H9 (cell line): ENCODE data around the gene EPHA3. TPM values are rescaled to one million over a fixed set of nuclear protein-coding genes. Genes with fewer than 3 reads are reported as not detected.

ENCODE experiments used
- DNase-seq: peaks from one replicate; pipeline ENCODE4 v3.0.0-alpha.2; 2017
- H2AFZ ChIP-seq: one replicate; pipeline ENCODE4 v1.6.1; 2013; ENCODE audit warnings: mild to moderate bottlenecking, low read length, control low read depth, moderate library complexity
- H2AK5ac ChIP-seq: 2 replicates; pipeline ENCODE4 v1.6.1; 2013; ENCODE audit warnings: low read length, control low read depth, mixed read lengths; ENCODE audit not compliant: insufficient read length
- H2BK120ac ChIP-seq: one replicate; pipeline ENCODE4 v1.6.1; 2013; ENCODE audit warnings: low read depth, mild to moderate bottlenecking, low read length, control low read depth, inconsistent platforms; ENCODE audit not compliant: poor library complexity, severe bottlenecking
- H2BK12ac ChIP-seq: 2 replicates; pipeline ENCODE4 v1.6.1; 2013; ENCODE audit warnings: low read length, control low read depth, mixed read lengths, low read depth; ENCODE audit not compliant: insufficient read length
- H2BK15ac ChIP-seq: 2 replicates; pipeline ENCODE4 v1.6.1; 2013; ENCODE audit warnings: low read depth, low read length, control low read depth
- H2BK20ac ChIP-seq: one replicate; pipeline ENCODE4 v1.6.1; 2013; ENCODE audit warnings: low read depth, mild to moderate bottlenecking, low read length, control low read depth, inconsistent platforms; ENCODE audit not compliant: poor library complexity, severe bottlenecking
- H2BK5ac ChIP-seq: 2 replicates; pipeline ENCODE4 v1.6.1; 2013; ENCODE audit warnings: low read length, control low read depth, mixed read lengths; ENCODE audit not compliant: insufficient read length
- H3K14ac ChIP-seq: 2 replicates; pipeline ENCODE4 v1.6.1; 2013; ENCODE audit warnings: low read length, control low read depth; ENCODE audit not compliant: insufficient read depth
- H3K18ac ChIP-seq: 2 replicates; pipeline ENCODE4 v1.6.1; 2013; ENCODE audit warnings: low read depth, mild to moderate bottlenecking, mixed read lengths, low read length, control low read depth; ENCODE audit not compliant: insufficient read length
- H3K23ac ChIP-seq: 2 replicates; pipeline ENCODE4 v1.6.1; 2013; ENCODE audit warnings: low read length, control low read depth, mixed read lengths, low read depth; ENCODE audit not compliant: insufficient read length
- H3K23me2 ChIP-seq: 2 replicates; pipeline ENCODE4 v1.6.1; 2013; ENCODE audit warnings: low read depth, mild to moderate bottlenecking, mixed read lengths, low read length, control low read depth; ENCODE audit not compliant: insufficient read length, poor library complexity, severe bottlenecking
- H3K27ac ChIP-seq: 2 replicates; pipeline ENCODE4 v1.5.1; 2013; ENCODE audit warnings: low read length, control low read depth, mixed read lengths, low read depth; ENCODE audit not compliant: insufficient read length
- H3K27me3 ChIP-seq: 2 replicates; pipeline ENCODE4 v1.6.1; 2013; ENCODE audit warnings: low read length, control low read depth, inconsistent platforms; ENCODE audit not compliant: insufficient read depth
- H3K4ac ChIP-seq: 2 replicates; pipeline ENCODE4 v1.6.1; 2013; ENCODE audit warnings: low read depth, mild to moderate bottlenecking, control low read depth, inconsistent platforms, low read length, moderate library complexity
- H3K4me1 ChIP-seq: 2 replicates; pipeline ENCODE4 v1.6.1; 2013; ENCODE audit warnings: low read length, control low read depth, inconsistent platforms; ENCODE audit not compliant: insufficient read depth
- H3K4me2 ChIP-seq: 2 replicates; pipeline ENCODE4 v1.6.1; 2013; ENCODE audit warnings: low read length, control low read depth, mixed read lengths; ENCODE audit not compliant: insufficient read length, insufficient read depth
- H3K56ac ChIP-seq: 2 replicates; pipeline ENCODE4 v1.6.1; 2013; ENCODE audit warnings: low read depth, mild to moderate bottlenecking, mixed read lengths, low read length, control low read depth; ENCODE audit not compliant: insufficient read length
- H3K79me1 ChIP-seq: 2 replicates; pipeline ENCODE4 v1.6.1; 2013; ENCODE audit warnings: low read depth, mild to moderate bottlenecking, moderate library complexity, low read length, control low read depth, inconsistent platforms; ENCODE audit not compliant: insufficient read depth, poor library complexity, severe bottlenecking
- H3K79me2 ChIP-seq: 2 replicates; pipeline ENCODE4 v1.6.1; 2013; ENCODE audit warnings: low read length, control low read depth, inconsistent platforms; ENCODE audit not compliant: insufficient read depth
- H3K9ac ChIP-seq: 2 replicates; pipeline ENCODE4 v1.6.1; 2013; ENCODE audit warnings: low read length, control low read depth, mixed read lengths; ENCODE audit not compliant: insufficient read length; ENCODE audit errors: extremely low read depth
- H3K9me3 ChIP-seq: one replicate; pipeline ENCODE4 v1.6.1; 2013; ENCODE audit warnings: low read depth, low read length, inconsistent platforms; ENCODE audit not compliant: control insufficient read depth
- H3T11ph ChIP-seq: one replicate; pipeline ENCODE4 v1.6.1; 2013; ENCODE audit warnings: mild to moderate bottlenecking, low read length, control low read depth, inconsistent platforms
- H4K20me1 ChIP-seq: one replicate; pipeline ENCODE4 v1.6.1; 2013; ENCODE audit not compliant: control insufficient read depth, insufficient read length, insufficient read depth
- H4K5ac ChIP-seq: 2 replicates; pipeline ENCODE4 v1.6.1; 2013; ENCODE audit warnings: low read depth, mild to moderate bottlenecking, mixed read lengths, low read length, control low read depth; ENCODE audit not compliant: insufficient read length
- H4K8ac ChIP-seq: replicated peaks from 2 replicates; pipeline ENCODE4 v1.6.1; 2013; ENCODE audit warnings: low read length, control low read depth, mixed read lengths, low read depth; ENCODE audit not compliant: insufficient read length
- H4K91ac ChIP-seq: 2 replicates; pipeline ENCODE4 v1.6.1; 2013; ENCODE audit warnings: low read depth, mild to moderate bottlenecking, moderate library complexity, mixed read lengths, low read length, control low read depth; ENCODE audit not compliant: insufficient read length
- H3K27ac Mint-ChIP-seq, 3 experiments: 2 replicates in 2 of 3; 3 replicates in 1 of 3; pipeline ENCODE4 v1.8.0; 2020 to 2021; ENCODE audit warnings: mixed read lengths in 3 of 3, mild to moderate bottlenecking in 1 of 3, moderate library complexity in 1 of 3
- H3K27me3 Mint-ChIP-seq: 2 replicates; pipeline ENCODE4 v1.8.0; 2021; ENCODE audit warnings: low read depth, mild to moderate bottlenecking, moderate library complexity, mixed read lengths
- H3K36me3 Mint-ChIP-seq, 3 experiments: 2 replicates in 2 of 3; 3 replicates in 1 of 3; pipeline ENCODE4 v1.8.0; 2020 to 2021; ENCODE audit warnings: low read depth in 3 of 3, mixed read lengths in 3 of 3; ENCODE audit not compliant: insufficient read depth in 1 of 3
- H3K4me1 Mint-ChIP-seq, 2 experiments: 2 replicates each; pipeline ENCODE4 v1.8.0; 2020; ENCODE audit warnings: mixed read lengths in 2 of 2
- H3K4me3 Mint-ChIP-seq, 2 experiments: 2 replicates in 1 of 2; 3 replicates in 1 of 2; pipeline ENCODE4 v1.8.0; 2020 to 2021; ENCODE audit warnings: mild to moderate bottlenecking in 2 of 2, mixed read lengths in 2 of 2, moderate library complexity in 1 of 2
- H3K9me3 Mint-ChIP-seq, 2 experiments: 2 replicates in 1 of 2; 3 replicates in 1 of 2; pipeline ENCODE4 v1.8.0; 2020; ENCODE audit warnings: mild to moderate bottlenecking in 2 of 2, mixed read lengths in 2 of 2, moderate library complexity in 1 of 2
- CTCF ChIP-seq: fragments of 200-600 bp; sonication (generic); conservative IDR thresholded peaks from 3 replicates; pipeline ENCODE4 v1.8.0; 2021; ENCODE audit warnings: antibody characterized with exemption, mild to moderate bottlenecking
- WGBS: extraction: QIAGEN DNeasy Blood & Tissue Kit; methylation state at CpG from one replicate; pipeline ENCODE4 v1.1.7; 2013; ENCODE audit warnings: missing lambda C conversion rate, low lambda C conversion rate, mixed read lengths; ENCODE audit not compliant: insufficient read length; ENCODE audit errors: extremely low coverage; 5-methylcytosine and 5-hydroxymethylcytosine counted together
- total RNA-seq: library from RNA; stranded (reverse); gene quantifications from 2 replicates; pipeline ENCODE4 v1.2.1, GENCODE V29; 2021

EPHA3 gene
- total RNA-seq, 1 experiment from 2014 or later: 0.66 TPM

- no peak for DNase-seq
- Histone ChIP-seq H3K14ac (no peak overlapping the region), H3K4ac (no peak overlapping the region), H4K91ac (no peak overlapping the region), H3K23ac (no peak overlapping the region), H2AK5ac (no peak overlapping the region), H3K56ac (no peak overlapping the region), H3T11ph (no peak overlapping the region), H2BK5ac (no peak overlapping the region), H3K79me2 (no peaks in the 10 kb centered on the region), H2BK12ac (no peak overlapping the region), H3K18ac (no peak overlapping the region), H2BK20ac (no peak overlapping the region), H3K9ac (no peak overlapping the region), H2BK15ac (no peak overlapping the region), H2AFZ (no peak overlapping the region), H3K23me2 (no peaks in the 10 kb centered on the region), H3K9me3 (no peaks in the 10 kb centered on the region), H4K5ac (no peak overlapping the region), H2BK120ac (no peak overlapping the region), H4K20me1 (no peaks in the 10 kb centered on the region), H3K79me1 (no peaks in the 10 kb centered on the region), H3K27me3 (no peaks in the 10 kb centered on the region), H3K27ac (no peak overlapping the region), H3K4me2 (no peak overlapping the region), H4K8ac (no peak overlapping the region), H3K4me1 (no peaks in the 10 kb centered on the region)
- no peak for TF ChIP-seq CTCF
- WGBS: no CpG with 5 or more reads among the region's 4 CpGs
- no peaks in the 10 kb centered on the region for H3K27me3 Mint-ChIP-seq
- H3K36me3 Mint-ChIP-seq: peaks cover 0 to 2% (median 0%) of the 10 kb centered on the region in 3 experiments; a peak in 2 of 7 replicates
- H3K4me1 Mint-ChIP-seq: no peaks in the 10 kb centered on the region; a peak in 1 of 4 replicates
- H3K27ac Mint-ChIP-seq: no peak overlapping the region
- peaks cover 0 to 4% of the 10 kb centered on the region in 2 experiments; a peak in 1 of 5 replicates for H3K9me3 Mint-ChIP-seq
- H3K4me3 Mint-ChIP-seq: no peak overlapping the region
These were observed 341.7 kb downstream of the EPHA3 start for GRCh38 chr3:89449086-89449485.
